Gastroesophageal sphincter (tissue), 4 donors: ENCODE measurements around the gene DHX58. TPM values are rescaled to one million over a fixed set of nuclear protein-coding genes. Genes with fewer than 3 reads are reported as not detected.

ENCODE experiments used
- ATAC-seq: fragments of 150-250 bp; one replicate; pipeline ENCODE4 v1.9.1; 2016; ENCODE audit warnings: mild to moderate bottlenecking, moderate library complexity
- H3K27ac ChIP-seq, 4 donors: fragments of 200-600 bp; sonication (generic) in 3 of 4; 1 replicate in 3 of 4; 2 replicates in 1 of 4; pipeline ENCODE4 v1.5.1; 2016 to 2019
- H3K27me3 ChIP-seq: fragments of 200-600 bp; sonication (generic); one replicate; pipeline ENCODE4 v1.5.1; 2019
- H3K36me3 ChIP-seq, 2 donors: fragments of 200-600 bp; sonication (generic); one replicate each; pipeline ENCODE4 v1.5.1; 2019; ENCODE audit warnings: control low read depth in 1 of 2
- H3K4me1 ChIP-seq, 3 donors: fragments of 200-600 bp; sonication (generic); 1 replicate in 2 of 3; 2 replicates in 1 of 3; pipeline ENCODE4 v1.5.1; 2016 to 2019; ENCODE audit warnings: control low read depth in 2 of 3
- H3K4me3 ChIP-seq, 2 donors: fragments of 200-600 bp; sonication (generic); one replicate each; pipeline ENCODE4 v1.5.1; 2019; ENCODE audit warnings: mild to moderate bottlenecking in 1 of 2, moderate library complexity in 1 of 2
- H3K9me3 ChIP-seq, 3 donors: fragments of 200-600 bp; sonication (generic); one replicate each; pipeline ENCODE4 v1.5.1; 2017 to 2019; ENCODE audit warnings: control low read depth in 2 of 3
- CTCF ChIP-seq, 4 experiments: fragments of 200-600 bp in 2 of 4; fragments of 450-650 bp in 2 of 4; sonication (generic) in 1 of 4; IDR thresholded peaks; one replicate each; pipeline ENCODE4 v1.5.1; 2017 to 2019; ENCODE audit warnings: antibody characterized with exemption in 4 of 4, mild to moderate bottlenecking in 2 of 4, moderate library complexity in 2 of 4
- EP300 ChIP-seq: sonication (generic); formaldehyde crosslinking; IDR thresholded peaks from one replicate; pipeline ENCODE4 v1.6.1; 2017; ENCODE audit warnings: antibody characterized with exemption, mild to moderate bottlenecking
- POLR2A ChIP-seq, 2 donors: fragments of 450-650 bp; IDR thresholded peaks; one replicate each; pipeline ENCODE4 v1.6.1; 2017; ENCODE audit warnings: antibody characterized with exemption in 2 of 2, mild to moderate bottlenecking in 2 of 2, moderate library complexity in 1 of 2
- POLR2AphosphoS5 ChIP-seq: sonication (generic); formaldehyde crosslinking; IDR thresholded peaks from one replicate; pipeline ENCODE4 v1.6.1; 2017; ENCODE audit warnings: antibody characterized with exemption
- WGBS, 2 donors: methylation state at CpG; one replicate each; pipeline ENCODE4 v1.1.5; 2018; ENCODE audit warnings: low coverage in 1 of 2; 5-methylcytosine and 5-hydroxymethylcytosine counted together
- total RNA-seq, 4 donors: library from RNA; depleted of rRNA; stranded (reverse); fragments of >200 nt; gene quantifications; one replicate each; pipeline ENCODE4 v1.1.0, GENCODE V29; 2016

The DHX58 gene
- total RNA-seq, 4 donors from 2014 or later: 11.3 to 21.3 (median 13.9) TPM

- H3K27ac ChIP-seq: no peak overlapping the region
- no peaks in the 10 kb centered on the region for H3K9me3 ChIP-seq
- TF ChIP-seq POLR2AphosphoS5 (no peak), CTCF (IDR thresholded peaks at IDR 0.05) (no peak), POLR2A (IDR thresholded peaks at IDR 0.05) (no peak), EP300 (no peak)
- H3K4me3 ChIP-seq: no peak overlapping the region
- no peaks in the 10 kb centered on the region for H3K36me3 ChIP-seq
- WGBS, 2 donors: 48 to 52% methylated on average over 4 to 8 of the region's 8 CpGs
- ATAC-seq: no peak
- H3K27me3 ChIP-seq: peaks cover 29% of the 10 kb centered on the region
- no peaks in the 10 kb centered on the region for H3K4me1 ChIP-seq
Measured at GRCh38 chr17:42078396-42079043, 34.0 kb downstream of the DHX58 start.

GRCh38 chr17:42077755-42078154 lies 34.8 kb downstream of the DHX58 start:
- no peak overlapping the region for H3K27ac ChIP-seq
- WGBS, 2 donors: 80 to 100% methylated on average over 1 to 3 of the region's 5 CpGs
- H3K4me1 ChIP-seq: peaks cover 0 to under 1% (median 0%) of the 10 kb centered on the region in 3 donors
- ATAC-seq: no peak
- TF ChIP-seq EP300 (no peak), POLR2A (IDR thresholded peaks at IDR 0.05) (no peak), POLR2AphosphoS5 (no peak), CTCF (IDR thresholded peaks at IDR 0.05) (no peak)
- H3K9me3 ChIP-seq: no peaks in the 10 kb centered on the region
- no peaks in the 10 kb centered on the region for H3K36me3 ChIP-seq
- no peak overlapping the region for H3K4me3 ChIP-seq
- peaks cover 37% of the 10 kb centered on the region for H3K27me3 ChIP-seq

- Histone ChIP-seq H3K36me3 (no peaks in the 10 kb centered on the region), H3K9me3 (no peaks in the 10 kb centered on the region), H3K4me1 (peaks cover 0 to 8% (median 7%) of the 10 kb centered on the region in 3 donors), H3K27me3 (peaks cover 45% of the 10 kb centered on the region), H3K4me3 (no peak overlapping the region), H3K27ac (no peak overlapping the region)
- TF ChIP-seq POLR2A (IDR thresholded peaks at IDR 0.05): no peak
- no peak for TF ChIP-seq EP300
- TF ChIP-seq POLR2AphosphoS5: no peak
- no peak for TF ChIP-seq CTCF (IDR thresholded peaks at IDR 0.05)
- no peak for ATAC-seq
- WGBS, 2 donors: 71 to 74% methylated on average over 1 to 4 of the region's 4 CpGs
Measured at GRCh38 chr17:42076797-42077559, 35.5 kb downstream of the DHX58 start.

- Histone ChIP-seq H3K4me3 (no peak overlapping the region), H3K27ac (no peak overlapping the region), H3K27me3 (peaks cover 57% of the 10 kb centered on the region), H3K4me1 (peaks cover 0 to 13% (median 9%) of the 10 kb centered on the region in 3 donors), H3K36me3 (no peaks in the 10 kb centered on the region), H3K9me3 (no peaks in the 10 kb centered on the region)
- ATAC-seq: no peak
- WGBS, 2 donors: 62 to 90% methylated on average over 2 to 6 of the region's 6 CpGs
- TF ChIP-seq CTCF (IDR thresholded peaks at IDR 0.05): no peak
- TF ChIP-seq POLR2A (IDR thresholded peaks at IDR 0.05): no peak
- TF ChIP-seq EP300: no peak
- no peak for TF ChIP-seq POLR2AphosphoS5
Measured at GRCh38 chr17:42075789-42076188, 36.7 kb downstream of the DHX58 start.
